ENCODE data around the gene SGMS1. TPM values are rescaled to one million over a fixed set of nuclear protein-coding genes. Genes with fewer than 3 reads are reported as not detected.
A peak's percentile ranks its signal among the peaks of the same experiment; 100 is the strongest.
"Not testable (repeated sequence)": the region's sequence is repeated elsewhere in the genome, so short reads cannot be mapped to it uniquely, and the experiment has no call there.

The SGMS1 gene
- total RNA-seq, 1 donor from 2014 or later: 50.8 TPM

DNA sequence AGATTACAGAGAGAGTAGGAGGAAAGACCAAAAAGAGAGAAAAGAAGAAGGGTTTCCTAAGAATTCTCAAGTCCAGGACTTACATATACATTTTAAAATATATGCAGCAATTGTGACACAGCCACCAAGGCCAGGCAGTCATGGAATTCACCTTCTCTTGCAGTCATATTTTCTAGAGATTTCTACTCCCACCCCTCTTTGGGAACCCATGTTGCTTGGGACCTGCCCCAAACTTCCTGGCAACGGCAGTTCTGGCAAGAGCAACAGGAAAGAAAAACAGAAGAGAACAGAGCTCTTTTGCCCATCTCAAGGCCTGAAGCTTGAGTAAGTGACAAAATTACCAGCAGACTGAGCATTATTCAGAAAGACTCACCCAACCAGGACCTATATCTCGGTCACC is 244.1 kb downstream of the SGMS1 start:
- peak in 1 of 2 donors; percentile 47 for DNase-seq (ENCODE audit: low read depth in 2 of 2)

- DNase-seq (ENCODE audit: low read depth in 2 of 2): no peak
Observed at GRCh38 chr10:50375745-50376144, 248.0 kb downstream of the SGMS1 start.

DNA sequence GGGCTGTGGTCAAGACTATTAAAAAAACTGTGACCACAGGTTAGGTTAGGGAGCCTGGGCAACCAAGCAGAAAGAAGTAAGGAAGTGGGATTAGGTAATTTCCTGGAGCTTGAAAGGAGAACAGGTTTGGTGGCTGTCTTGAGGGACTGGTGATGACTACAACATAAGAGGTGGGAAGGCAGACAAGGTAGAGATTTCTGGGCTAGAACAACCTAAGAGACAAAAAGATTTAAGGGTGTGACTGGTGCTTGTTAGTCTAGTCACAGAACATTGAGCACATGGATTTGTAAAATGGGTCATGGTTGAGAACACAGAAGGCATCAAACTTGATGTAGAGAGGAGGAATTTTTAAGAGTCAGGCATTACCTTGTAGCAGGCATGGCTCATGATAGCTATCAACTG is 248.7 kb downstream of the SGMS1 start:
- no peak for DNase-seq (ENCODE audit: low read depth in 2 of 2)

GRCh38 chr10:50373821-50374501 is 249.8 kb downstream of the SGMS1 start:
- DNase-seq (ENCODE audit: low read depth in 2 of 2): no peak

GRCh38 chr10:50369931-50370330 is 253.8 kb downstream of the SGMS1 start:
- DNase-seq (ENCODE audit: low read depth in 2 of 2): no peak

GRCh38 chr10:50367732-50368131 is 256.0 kb downstream of the SGMS1 start:
- DNase-seq (ENCODE audit: low read depth in 2 of 2): peak; percentile 27 to 63

- not testable (repeated sequence) for DNase-seq (ENCODE audit: low read depth in 2 of 2)
Observed at GRCh38 chr10:50366421-50366820, 257.3 kb downstream of the SGMS1 start.

GRCh38 chr10:50364730-50365129 is 259.0 kb downstream of the SGMS1 start:
- not testable (repeated sequence) for DNase-seq (ENCODE audit: low read depth in 2 of 2)

GRCh38 chr10:50362547-50363125 is 261.1 kb downstream of the SGMS1 start:
- DNase-seq (ENCODE audit: low read depth in 2 of 2): no peak

- no peak for DNase-seq (ENCODE audit: low read depth in 2 of 2)
Observed at GRCh38 chr10:50361946-50362345, 261.8 kb downstream of the SGMS1 start.

DNA sequence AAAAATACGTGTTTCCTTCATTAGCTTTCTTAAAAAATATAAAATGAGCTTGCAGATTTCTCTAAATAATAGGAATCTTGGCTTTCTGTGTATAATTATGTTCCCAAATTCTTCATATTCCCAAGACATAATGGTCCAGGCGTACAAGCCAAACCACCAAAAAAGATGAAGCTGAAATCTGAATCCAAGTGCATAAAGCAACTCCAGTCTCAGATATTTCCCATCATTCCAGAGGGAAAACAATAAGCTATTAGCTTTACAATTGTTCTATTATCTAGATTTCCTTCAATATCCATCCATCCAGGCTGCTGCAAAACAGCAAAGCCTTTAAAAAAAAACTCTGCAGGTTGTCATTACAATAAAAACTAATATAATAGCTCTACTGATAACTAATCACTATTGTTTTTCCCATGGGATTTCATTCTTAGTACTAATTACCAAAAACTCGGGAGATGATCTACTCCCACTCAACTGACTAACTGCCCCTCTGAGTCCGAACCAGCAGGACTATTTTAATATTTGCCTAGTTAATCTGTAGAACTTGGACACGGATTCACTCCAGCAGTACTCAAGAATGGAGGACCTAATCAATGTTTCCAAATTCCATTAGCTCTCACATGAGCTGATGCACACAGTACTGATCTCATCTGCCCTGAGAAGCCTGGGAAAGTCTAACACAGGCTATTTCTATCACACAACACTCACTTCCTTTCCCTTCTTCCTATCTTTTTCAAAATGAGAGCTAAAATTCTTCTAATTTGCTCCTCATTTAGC is 263.5 kb downstream of the SGMS1 start:
- peak in 1 of 2 donors; percentile 12 for DNase-seq (ENCODE audit: low read depth in 2 of 2)

DNA sequence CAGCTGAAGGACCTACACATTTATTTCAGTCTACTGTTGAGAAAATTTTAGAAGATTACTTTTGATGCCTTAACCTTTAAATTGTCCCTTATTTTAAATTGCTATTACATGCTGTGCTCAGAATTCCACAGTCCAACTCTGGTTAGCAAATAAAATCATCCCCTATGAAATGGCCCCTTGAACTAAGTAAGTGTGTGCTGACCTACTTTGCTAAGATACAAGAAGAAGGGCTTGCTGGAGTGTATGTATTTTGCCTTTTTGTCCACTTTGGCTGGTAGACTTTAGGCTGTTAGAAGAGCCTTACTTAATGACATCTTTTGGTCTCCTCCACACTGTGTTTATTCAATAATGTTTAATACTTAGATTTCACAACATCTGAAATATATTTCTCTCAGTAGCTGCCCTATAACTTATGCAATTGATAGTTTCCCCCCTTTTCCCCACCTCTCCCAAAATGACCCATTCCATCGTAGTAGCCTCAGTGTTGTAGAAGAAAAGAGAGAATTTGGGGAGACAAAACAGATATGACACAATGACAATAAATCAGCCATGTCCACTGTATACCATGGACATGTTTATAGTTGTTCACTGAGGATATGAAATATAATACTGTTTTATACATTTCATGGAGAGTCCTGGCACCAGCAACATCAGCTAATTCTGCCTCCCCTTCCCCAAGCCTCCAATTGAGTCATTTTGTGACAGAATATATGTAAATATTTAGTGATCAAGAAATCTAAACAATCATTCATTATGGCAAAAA is 264.6 kb downstream of the SGMS1 start:
- no peak for DNase-seq (ENCODE audit: low read depth in 2 of 2)

DNA sequence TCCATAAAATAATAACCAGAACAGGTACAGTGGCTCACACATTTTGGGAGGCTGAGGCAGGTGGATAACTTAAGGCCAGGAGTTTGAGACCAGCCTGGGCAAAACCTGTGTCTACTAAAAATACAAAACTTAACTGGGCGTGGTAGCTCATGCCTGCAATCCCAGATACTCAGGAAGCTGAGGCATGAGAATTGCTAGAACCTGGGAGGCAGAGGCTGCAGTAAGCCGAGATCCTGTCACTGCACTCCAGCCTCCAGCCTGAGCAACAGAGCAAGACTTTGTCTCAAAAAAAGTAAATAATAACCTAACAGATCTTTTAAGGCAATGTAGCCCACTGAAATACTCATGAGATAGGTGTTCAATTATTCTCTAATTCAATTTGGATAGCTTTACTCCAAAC is 265.3 kb downstream of the SGMS1 start:
- DNase-seq (ENCODE audit: low read depth in 2 of 2): no peak

DNA sequence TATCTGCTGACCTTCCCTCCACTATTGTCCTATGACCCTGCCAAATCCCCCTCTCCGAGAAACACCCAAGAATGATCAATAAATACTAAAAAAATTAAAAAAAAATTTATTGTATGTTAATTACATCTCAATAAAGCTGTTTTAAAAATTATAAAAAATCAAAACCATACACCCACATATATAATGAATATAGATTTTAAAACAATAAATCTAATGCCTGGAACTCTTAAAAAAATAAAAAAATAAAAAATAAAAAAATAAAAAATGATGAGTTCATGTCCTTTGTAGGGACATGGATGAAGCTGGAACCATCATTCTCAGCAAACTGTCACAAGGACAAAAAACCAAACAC is 267.3 kb downstream of the SGMS1 start:
- DNase-seq (ENCODE audit: low read depth in 2 of 2): not testable (repeated sequence)

- not testable (repeated sequence) for DNase-seq (ENCODE audit: low read depth in 2 of 2)
Observed at GRCh38 chr10:50355693-50356480, 267.9 kb downstream of the SGMS1 start.

- no peak for DNase-seq (ENCODE audit: low read depth in 2 of 2)
Observed at GRCh38 chr10:50351483-50352146, 272.1 kb downstream of the SGMS1 start.

DNA sequence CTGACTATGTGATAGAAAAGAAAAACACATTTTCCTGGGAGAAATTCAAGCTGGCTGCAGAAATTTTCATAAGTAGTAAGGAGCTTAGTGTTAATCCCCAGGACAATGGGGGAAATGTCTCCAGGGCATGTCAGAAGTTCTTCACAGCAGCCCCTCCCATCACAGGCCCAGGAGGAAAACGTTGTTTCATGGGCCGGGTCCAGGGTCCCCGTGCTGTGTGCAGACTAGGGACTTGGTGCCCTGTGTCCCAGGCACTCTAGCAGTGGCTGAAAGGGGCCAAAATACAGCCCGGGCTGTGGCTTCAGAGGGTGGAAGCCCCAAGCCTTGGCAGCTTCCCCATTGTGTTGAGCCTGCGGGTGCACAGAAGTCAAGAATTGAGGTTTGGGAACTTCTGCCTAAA is 273.4 kb downstream of the SGMS1 start:
- no peak for DNase-seq (ENCODE audit: low read depth in 2 of 2)

GRCh38 chr10:50349554-50349953 is 274.2 kb downstream of the SGMS1 start:
- no peak for DNase-seq (ENCODE audit: low read depth in 2 of 2)

GRCh38 chr10:50347394-50347802 is 276.4 kb downstream of the SGMS1 start:
- DNase-seq (ENCODE audit: low read depth in 2 of 2): no peak

DNA sequence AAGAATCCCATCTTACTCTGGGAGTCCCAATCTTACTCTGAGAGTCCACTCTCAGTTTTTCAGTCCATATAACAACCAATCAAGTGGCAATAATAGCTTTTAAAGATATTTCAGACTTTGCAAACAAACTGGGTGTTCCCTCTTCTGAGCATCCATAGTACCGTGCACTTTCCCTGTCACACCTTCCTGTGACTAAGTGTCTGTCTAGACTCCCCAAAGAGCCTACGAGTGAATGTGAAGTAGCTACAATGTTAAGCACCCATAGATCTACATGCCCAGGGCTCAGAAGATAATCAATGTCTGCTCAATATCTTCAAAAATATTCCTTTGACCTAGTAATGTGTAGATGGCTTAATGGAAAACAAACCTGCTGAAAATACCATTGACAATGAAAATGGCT is 276.8 kb downstream of the SGMS1 start:
- peak in 1 of 2 donors; percentile 24 for DNase-seq (ENCODE audit: low read depth in 2 of 2)

DNA sequence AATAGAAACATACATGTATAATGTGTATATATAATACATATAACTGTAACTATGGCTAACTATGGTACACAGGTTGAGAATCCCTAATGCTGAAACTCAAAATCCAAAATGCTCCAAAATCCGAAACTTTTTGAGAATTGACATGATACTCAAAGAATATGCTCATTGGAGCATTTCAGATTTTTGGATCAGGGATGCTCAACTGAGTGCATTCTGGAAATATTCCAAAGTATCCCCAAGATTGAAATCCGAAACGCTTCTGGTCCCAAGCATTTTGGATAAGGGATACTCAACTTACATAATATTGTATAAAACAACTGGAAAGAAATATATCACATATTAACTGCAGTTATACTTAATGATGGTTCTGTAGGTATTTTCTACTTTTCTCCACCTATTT is 278.2 kb downstream of the SGMS1 start:
- DNase-seq (ENCODE audit: low read depth in 2 of 2): no peak
